HG03175 (cell line): ENCODE data around the gene SLC25A18.

Source experiments
- ATAC-seq: cut with Tn5 transposase; IDR thresholded peaks from one replicate; pipeline ENCODE4 v1.9.1; 2021; ENCODE audit warnings: mild to moderate bottlenecking, moderate library complexity; ENCODE audit not compliant: unreplicated experiment

SLC25A18 gene

GRCh38 chr22:17569971-17570511, 6.7 kb downstream of the SLC25A18 start:
- no peak for ATAC-seq

DNA sequence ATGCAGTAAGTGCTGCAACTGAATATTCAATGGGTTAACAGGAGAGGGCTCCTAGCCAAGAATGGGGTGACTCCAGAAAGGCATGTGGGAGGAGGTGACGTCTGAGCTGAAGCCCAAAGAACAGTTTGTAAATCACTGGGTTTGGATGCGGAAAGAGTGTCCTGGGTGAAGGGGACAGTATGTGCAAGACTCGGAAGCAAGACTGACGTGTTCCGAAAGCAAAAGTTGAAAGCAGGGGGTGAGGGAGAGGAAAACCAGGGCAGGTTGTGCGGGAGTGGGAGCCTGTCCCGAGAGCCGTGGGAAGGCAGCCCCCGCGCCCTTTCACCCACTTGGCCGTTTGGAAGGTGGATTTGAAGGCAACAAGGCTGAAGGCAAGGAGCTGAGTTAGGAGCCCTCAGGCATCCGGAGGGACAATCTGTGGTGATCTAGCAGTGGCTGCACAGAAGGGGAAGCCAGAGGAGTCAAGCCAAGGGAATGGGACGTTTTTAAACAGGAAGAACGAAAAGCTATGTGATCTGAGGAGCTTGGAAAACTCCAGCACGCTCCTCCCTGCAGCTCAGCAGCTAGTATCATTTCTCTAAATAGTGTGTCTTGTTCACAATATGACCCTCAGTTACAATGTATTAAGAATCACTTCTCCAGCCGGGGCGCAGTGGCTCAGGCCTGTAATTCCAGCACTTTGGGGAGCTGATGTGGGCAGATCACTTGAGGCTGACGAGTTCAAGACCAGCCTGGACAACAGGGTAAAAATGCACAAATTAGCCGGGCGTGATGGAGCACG, 7.7 kb downstream of the SLC25A18 start:
- ATAC-seq: no peak

GRCh38 chr22:17575151-17575550, 11.9 kb downstream of the SLC25A18 start:
- no peak for ATAC-seq

DNA sequence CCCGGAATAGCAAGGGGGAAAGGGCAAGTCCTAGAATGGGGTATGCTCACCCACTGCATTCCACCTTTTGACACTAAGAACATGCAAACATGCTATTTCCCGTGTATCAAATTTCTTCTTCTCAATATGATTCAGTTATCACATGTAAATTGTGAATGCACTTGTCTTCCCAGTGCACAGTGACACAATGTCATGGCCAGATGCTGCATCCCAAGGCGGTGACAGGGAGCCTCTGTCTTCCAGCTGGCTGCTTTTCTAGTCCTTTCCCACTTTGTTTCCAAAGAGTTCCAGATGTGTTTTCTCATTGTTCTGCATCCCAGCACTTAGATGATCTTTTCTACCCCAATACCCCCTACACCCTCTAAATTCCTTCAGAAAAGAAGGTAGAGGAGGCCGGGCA, 12.4 kb downstream of the SLC25A18 start:
- ATAC-seq: no peak

GRCh38 chr22:17576470-17576869, 13.2 kb downstream of the SLC25A18 start:
- no peak for ATAC-seq

DNA sequence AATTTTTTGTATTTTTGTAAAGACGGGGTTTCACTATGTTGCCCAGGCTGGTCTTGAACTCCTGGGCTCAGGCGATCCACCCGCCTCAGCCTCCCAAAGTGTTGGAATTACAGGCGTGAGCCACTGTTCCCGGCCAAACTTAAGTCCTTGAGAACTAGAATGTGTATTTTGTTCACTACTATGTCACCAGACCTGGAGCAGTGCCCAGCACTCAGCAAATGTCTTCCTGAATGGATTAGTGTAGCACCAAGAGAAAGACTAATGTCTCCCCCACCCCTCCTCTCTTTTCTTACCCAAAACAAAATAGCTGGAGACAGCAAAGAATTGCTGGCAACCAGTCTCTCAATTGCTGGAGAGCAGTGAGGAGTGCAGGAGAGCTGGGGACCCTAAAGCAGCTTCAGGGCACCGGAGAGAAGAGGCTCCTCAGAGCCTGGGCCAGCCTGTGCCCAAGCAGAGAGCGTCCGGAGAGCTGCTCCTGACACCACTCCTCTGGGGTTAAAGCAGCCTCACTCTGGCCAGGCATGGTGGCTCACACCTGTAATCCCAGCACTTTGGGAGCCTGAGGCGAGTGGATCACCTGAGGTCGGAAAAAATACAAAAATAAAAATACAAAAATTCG, 14.9 kb downstream of the SLC25A18 start:
- no peak for ATAC-seq

GRCh38 chr22:17579535-17579981, 16.3 kb downstream of the SLC25A18 start:
- ATAC-seq: no peak

GRCh38 chr22:17580441-17581031, 17.2 kb downstream of the SLC25A18 start:
- no peak for ATAC-seq

DNA sequence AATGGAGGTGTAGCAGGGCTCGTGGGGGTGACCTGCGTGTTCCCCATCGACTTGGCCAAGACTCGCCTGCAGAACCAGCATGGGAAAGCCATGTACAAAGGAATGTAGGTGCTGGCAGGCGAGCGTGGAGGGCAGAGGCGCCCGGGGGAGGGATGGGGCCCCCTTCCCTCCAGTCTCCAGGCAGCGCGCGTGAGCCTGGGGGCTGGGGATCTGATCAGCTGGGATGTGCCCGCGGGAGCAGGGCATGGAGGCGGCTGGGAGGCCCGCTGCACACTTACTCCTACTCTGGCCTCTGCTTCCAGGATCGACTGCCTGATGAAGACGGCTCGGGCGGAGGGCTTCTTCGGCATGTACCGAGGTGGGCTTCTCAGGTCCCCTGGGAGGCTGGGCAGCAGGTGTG, 17.8 kb downstream of the SLC25A18 start:
- no peak for ATAC-seq

GRCh38 chr22:17581631-17582030, 18.3 kb downstream of the SLC25A18 start:
- ATAC-seq: no peak

DNA sequence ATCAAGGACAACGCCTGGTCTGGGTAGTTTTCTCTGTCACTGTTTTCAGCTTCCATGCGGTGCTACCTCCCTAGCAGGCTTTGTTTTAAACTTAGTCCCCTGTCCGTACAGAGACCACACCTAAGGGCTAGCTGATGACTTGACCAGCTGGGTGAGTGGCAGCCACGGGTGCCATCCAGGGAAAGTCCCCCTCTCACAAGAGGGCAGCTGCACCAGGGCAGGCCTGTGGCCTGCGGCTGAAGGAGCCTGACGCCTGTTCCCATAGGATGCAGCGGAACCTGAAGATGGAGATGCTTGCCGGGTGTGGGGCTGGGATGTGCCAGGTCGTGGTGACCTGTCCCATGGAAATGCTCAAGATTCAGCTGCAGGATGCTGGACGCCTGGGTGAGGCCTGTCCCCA, 19.9 kb downstream of the SLC25A18 start:
- ATAC-seq: no peak

DNA sequence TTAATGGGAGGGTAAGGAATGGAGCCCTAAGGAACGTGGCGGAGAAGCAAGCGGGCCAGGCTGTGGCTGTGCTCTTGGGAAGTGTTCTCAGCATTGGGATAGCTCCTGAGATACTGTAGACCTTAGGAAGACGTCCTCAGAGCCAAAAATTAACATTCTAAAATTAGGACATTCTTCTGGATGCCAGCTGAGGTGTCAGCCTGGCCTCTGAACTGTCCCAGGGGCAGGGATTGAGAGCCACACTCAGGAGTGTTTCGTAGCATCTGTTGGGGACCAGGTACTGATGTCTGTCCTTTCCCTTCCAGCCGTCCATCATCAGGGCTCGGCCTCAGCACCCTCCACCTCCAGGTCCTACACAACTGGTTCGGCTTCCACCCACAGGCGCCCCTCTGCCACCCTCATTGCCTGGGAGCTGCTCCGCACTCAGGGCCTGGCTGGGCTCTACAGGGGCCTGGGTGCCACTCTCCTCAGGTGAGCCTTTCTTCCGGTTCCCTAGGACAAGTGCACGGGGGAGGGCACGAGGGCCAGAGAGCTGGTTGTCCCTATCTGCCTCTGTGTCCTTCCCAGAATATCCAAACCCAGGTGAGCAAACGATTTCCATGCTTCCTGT, 23.6 kb downstream of the SLC25A18 start:
- ATAC-seq: no peak

DNA sequence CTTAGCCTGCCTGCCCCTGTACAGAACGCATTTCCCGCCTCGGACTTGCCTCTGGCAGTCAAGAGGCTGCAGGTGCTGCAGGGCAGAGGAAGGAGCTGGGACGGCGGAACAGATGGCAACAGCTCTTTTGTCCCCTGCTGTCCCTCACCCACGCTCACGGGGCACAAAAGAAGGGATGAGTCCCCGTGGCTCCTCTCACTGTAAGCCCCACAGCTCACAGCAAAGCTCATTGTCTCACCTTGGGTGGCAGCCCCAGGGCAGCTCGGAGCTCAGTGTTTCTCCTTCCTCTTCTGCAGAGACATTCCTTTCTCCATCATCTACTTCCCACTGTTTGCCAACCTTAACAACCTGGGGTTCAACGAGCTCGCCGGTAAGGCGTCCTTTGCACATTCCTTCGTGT, 24.3 kb downstream of the SLC25A18 start:
- no peak for ATAC-seq

DNA sequence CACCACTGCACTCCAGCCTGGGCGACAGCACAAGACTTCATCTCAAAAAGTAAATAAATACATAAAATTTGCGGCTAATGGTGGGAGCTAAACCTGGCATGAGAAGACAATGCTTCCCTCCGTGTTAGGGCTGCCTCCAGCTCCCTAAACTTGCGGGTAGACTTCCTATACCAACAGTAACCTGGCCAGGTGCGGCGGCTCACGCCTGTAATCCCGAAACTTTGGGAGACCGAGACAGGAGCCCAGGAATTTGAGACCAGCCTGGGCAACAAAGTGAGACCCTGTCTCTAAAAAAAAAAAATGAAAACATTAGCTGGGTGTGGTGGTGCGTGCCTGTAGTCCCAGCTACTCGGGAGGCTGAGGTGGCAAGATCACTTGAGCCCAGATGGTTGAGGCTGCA, 25.3 kb downstream of the SLC25A18 start:
- ATAC-seq: no peak

DNA sequence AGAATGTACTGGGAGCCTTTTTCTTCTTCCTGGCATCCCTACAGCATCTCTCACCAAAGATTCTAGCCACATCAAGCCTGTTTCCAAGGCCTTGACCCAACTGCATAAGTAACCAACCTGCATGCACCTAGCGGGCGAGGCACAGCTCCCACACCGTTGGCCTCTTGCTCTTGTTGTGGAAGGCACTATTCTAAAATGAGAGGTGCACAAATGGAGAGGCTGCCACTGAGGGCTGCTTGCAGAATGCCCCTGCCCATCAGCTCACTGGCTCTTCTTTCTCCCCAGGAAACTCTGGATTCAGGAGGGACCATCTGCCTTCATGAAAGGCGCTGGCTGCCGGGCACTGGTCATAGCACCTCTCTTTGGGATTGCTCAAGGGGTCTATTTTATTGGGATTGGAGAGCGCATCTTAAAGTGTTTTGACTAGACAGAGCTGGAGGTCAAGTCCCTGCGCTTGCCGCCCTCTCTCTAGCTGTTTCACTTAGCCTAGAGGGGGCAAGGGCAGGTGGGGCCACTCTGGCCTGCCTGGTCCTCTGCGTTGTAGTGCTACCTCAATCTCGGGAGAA, 26.6 kb downstream of the SLC25A18 start:
- ATAC-seq: no peak

DNA sequence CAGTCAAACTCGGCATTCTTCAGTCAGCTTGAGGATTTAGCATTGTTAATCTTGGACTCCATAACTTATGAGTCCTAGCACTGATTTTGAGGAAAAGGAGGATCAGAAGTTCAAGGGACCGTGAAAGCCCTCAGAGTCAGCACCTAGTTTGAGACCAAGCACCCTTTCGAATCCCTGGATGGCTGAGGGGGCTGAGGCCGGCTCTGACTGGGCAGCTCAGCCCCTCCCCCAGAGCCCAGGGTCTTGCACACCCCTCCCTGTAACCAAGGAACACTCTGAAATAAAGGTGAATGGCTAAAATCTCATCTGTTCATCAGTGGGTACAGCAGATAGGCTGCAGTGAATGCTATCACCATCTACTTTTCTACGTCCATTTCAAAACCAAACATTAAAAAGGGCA, 27.3 kb downstream of the SLC25A18 start:
- no peak for ATAC-seq

- no peak for ATAC-seq
These were observed 28.9 kb downstream of the SLC25A18 start for GRCh38 chr22:17592201-17592600.

- ATAC-seq: no peak
These were observed 32.9 kb downstream of the SLC25A18 start for GRCh38 chr22:17596226-17596625.

GRCh38 chr22:17597217-17597616, 33.9 kb downstream of the SLC25A18 start:
- ATAC-seq: no peak

DNA sequence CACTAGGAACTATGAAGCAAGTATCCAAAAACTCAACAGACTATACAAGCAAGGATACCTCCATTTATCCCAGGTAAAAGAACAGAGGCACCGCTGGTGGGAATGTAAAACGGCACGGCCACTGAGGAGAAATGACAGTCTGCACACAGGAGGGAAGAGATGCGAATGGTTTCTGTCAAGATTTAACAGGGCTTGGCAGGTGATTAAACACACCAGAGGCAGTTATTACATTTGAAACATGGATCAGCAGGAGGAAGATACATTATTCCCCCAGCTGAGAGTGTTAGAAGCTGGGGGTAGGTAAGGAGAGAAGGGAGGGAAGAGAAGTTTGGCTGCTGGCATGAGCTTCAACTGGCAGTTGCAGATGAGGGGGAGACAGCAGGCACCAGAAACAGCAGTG, 35.0 kb downstream of the SLC25A18 start:
- ATAC-seq: no peak

GRCh38 chr22:17601031-17601430, 37.7 kb downstream of the SLC25A18 start:
- no peak for ATAC-seq
